ENCODE data around the gene LUZP2. TPM values are rescaled to one million over a fixed set of nuclear protein-coding genes. Genes with fewer than 3 reads are reported as not detected.

Gene LUZP2
- total and polyA plus RNA-seq, 2 of the 8 experiments (the other 6 are each of a cell fraction or from before 2014, with no cell fraction given) = 0.79 to 1.5 TPM

- no peak for TF ChIP-seq MAFK (IDR thresholded peaks at IDR 0.05; ENCODE audit: low read depth, low read length)
- TF ChIP-seq SIX5 (IDR thresholded peaks at IDR 0.05; ENCODE audit: low read depth, low read length) = no peak
- no peak for TF ChIP-seq NRF1 (IDR thresholded peaks at IDR 0.05; ENCODE audit: low read depth, low read length)
- TF ChIP-seq JUND (IDR thresholded peaks at IDR 0.05; ENCODE audit: low read length) = no peak
These were observed 568.9 kb downstream of the LUZP2 start (continued) for GRCh38 chr11:25065746-25066145.

Data from H1 (cell line).